Measurements from ENCODE around the gene VDAC1. TPM values are rescaled to one million over a fixed set of nuclear protein-coding genes. Genes with fewer than 3 reads are reported as not detected.

VDAC1 gene
- total RNA-seq, 8 experiments from 2014 or later = 157 to 304 (median 187) TPM

DNA sequence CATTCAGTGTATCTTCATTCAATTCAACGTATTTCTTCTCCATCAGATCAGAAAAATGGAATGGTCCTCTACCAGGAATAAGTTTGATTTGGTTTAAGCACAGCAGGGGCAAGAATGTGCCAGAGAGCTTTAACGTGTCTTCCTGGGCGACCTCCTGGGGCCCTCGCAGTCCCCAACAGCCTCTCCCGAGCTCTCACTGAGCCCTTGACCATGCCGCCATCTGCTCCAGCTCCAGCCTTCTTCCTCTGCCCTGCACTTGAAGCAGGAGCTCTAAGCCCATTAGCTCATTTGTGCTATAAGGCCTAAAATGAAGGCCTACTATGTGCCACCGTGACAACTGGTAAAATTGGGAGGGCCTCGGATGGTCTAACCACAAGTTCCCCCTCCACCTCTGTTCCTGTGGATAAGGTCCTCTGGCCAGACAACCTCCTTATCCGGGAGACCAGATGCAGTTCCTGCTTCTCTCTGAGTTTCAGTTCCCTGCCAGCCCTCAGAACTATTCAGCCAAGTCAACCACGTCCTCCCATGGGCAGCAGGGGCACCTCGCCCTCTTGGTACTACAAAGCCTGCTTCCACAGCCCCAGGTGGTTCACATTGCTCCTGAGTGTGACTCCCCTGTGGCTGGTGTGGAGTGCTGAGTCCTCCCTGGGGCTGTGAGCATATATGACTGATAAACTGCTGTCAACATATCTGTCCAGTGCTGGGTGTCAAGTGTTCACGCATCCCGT, 72.2 kb downstream of the VDAC1 start:
- ATAC-seq (replicated peaks in 6 of 8) = no peak
- in situ Hi-C loops (cut with MboI; ENCODE audit: low pct_unique_long_range_greater_than_20kb in 2 of 9, low sequenced_read_pairs in 9 of 9, unreplicated experiment in 9 of 9) = loop anchor here in 2 of 9 experiments (25.0 kb wide), 1 partner anchor 820 kb away; no protein-coding TSS in a partner anchor
- Histone ChIP-seq H3K4me3 (no peak overlapping the region), H3K27ac (no peak overlapping the region), H3K4me1 (replicated peaks in 1 of 2) (no peaks in the 10 kb centered on the region)
- WGBS, 10 experiments = 73 to 100% (median 80%) methylated on average over 1 to 9 of the region's 13 CpGs; no CpG with 5 or more reads in 3 of the 10 experiments

DNA sequence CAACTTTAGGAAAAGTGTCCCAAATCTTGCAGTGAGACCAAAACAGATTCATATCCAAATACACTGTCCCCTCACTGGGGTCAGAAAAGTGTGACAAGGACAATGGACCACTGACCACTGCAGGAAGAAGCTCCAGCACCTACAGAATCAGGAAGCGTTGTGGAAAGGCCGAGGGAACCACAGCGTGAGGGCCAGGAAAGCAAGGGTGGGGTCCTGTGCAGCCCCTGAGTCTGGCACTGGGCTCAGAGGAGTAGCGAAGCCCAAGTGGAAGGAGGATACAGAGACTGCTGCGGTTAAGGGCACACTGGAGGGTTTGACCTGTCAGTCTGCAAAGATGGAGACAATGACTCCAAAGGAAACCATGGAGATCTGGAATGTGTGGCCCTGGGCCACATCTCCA, 73.2 kb downstream of the VDAC1 start:
- peaks cover 4 to 7% of the 10 kb centered on the region in 2 donors for H3K4me1 ChIP-seq (replicated peaks in 1 of 2)
- no peak for ATAC-seq (replicated peaks in 6 of 8)
- H3K27ac ChIP-seq = no peak overlapping the region
- in situ Hi-C loops (cut with MboI; ENCODE audit: low pct_unique_long_range_greater_than_20kb in 2 of 9, low sequenced_read_pairs in 9 of 9, unreplicated experiment in 9 of 9) = loop anchor here in 2 of 9 experiments (25.0 kb wide), 1 partner anchor 819 kb away; no protein-coding TSS in a partner anchor
- 90 to 100% (median 100%) methylated on average over 1 to 4 of the region's 5 CpGs; no CpG with 5 or more reads in 3 of the 10 experiments for WGBS, 10 experiments
- no peak overlapping the region for H3K4me3 ChIP-seq

DNA sequence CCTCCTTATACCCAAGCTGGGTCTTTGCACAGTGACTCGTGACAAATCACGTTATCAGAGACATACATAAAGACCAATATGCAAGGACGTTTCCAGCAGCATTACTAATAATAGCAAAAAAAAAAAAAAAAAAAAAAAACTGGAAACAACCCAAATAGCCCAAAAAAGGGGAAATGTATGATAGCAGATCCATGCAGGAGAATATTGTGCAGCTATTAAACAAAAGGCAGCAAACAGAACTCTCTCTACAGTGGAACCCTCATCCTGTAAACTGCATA, 74.0 kb downstream of the VDAC1 start:
- no peak for ATAC-seq (replicated peaks in 6 of 8)
- in situ Hi-C loops (cut with MboI; ENCODE audit: low pct_unique_long_range_greater_than_20kb in 2 of 9, low sequenced_read_pairs in 9 of 9, unreplicated experiment in 9 of 9) = loop anchor here in 2 of 9 experiments (25.0 kb wide), 1 partner anchor 818 kb away; no protein-coding TSS in a partner anchor
- 0 to 90% (median 82%) methylated on average over 3 of the region's 3 CpGs; no CpG with 5 or more reads in 3 of the 10 experiments for WGBS, 10 experiments
- no peak overlapping the region for H3K27ac ChIP-seq
- H3K4me3 ChIP-seq = no peak overlapping the region
- peaks cover 6 to 9% of the 10 kb centered on the region in 2 donors for H3K4me1 ChIP-seq (replicated peaks in 1 of 2)

DNA sequence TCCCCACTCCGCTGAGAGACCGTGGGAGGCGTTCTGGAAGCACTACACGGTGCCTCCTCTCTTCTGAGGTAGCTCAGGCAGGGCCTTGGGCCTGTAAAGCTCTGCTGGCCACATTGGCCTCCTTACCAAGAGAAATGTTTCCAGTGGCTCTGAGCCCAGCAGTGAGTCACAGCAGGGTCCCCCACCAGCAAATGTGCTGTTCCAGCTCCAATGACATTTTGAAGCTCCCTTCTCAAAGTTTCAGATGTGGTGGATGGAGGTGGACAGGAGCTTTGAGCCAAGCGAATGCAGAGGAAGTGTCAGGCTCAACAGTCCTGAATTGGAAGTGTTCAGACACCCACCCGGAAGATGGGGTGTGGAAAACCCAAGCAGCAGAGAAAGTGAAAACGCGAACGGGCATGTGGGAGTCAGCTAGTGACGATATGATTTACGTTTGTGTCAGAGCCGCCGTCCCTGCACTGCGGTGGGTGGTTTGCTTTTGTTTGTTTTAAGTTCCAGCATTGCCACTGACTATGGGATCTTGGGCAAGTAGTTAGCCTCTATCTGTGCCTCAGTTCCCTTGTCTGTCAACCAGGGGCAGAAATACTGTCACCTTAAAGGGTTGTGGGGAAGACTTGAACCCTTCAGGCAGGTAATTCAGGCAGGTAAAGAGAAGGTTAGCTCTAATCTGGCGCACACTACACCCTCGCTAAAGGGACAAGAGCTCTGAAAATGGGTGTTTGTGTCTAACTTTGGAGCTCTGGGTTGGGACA, 74.5 kb downstream of the VDAC1 start:
- peak in 3 of 8 experiments; percentile 24 to 73 (median 42) for ATAC-seq (replicated peaks in 6 of 8)
- WGBS, 10 experiments = 12 to 100% (median 70%) methylated on average over 1 to 14 of the region's 16 CpGs
- in situ Hi-C loops (cut with MboI; ENCODE audit: low pct_unique_long_range_greater_than_20kb in 2 of 9, low sequenced_read_pairs in 9 of 9, unreplicated experiment in 9 of 9) = loop anchor here in 2 of 9 experiments (25.0 kb wide), 1 partner anchor 818 kb away; no protein-coding TSS in a partner anchor
- no peak overlapping the region for H3K4me3 ChIP-seq
- H3K4me1 ChIP-seq (replicated peaks in 1 of 2) = peaks cover 6 to 9% of the 10 kb centered on the region in 2 donors
- H3K27ac ChIP-seq = no peak overlapping the region

DNA sequence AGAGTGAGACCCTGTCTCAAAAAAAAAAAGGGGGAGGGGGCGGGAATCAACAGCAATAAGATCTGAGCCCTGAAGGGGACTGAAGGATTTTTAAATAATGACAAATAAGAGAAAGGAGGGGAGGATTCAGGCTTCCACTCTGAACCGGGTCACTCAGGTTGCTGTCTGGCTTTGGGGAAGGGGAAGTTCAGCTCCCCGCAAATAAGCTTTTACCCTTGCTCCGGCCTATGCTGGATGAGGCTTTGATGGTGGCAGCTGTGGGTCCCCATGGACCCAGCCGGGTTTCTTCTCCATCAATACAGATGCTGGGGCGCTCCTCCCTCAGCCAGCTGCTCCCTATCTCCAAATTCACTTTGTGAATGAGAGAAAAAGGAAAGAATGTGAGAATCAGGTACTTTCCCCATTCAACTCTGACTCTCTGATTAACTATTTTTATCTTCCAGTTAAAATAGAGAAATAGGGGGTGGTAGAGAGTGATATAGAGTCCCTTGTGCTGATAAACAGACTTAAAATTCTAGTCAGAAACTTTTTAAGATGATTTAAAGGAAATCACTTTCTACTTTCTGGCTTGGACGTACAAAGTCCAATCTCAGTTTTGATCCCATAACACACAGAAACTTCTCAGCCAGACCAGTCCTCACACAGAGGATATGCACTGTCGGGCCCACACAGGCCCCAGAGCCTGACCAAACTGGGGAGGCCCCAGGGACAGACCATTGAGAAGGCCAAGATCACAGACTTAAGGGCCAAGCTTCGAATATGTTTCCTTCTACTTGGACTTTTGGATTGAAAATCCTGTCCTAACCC, 76.0 kb downstream of the VDAC1 start:
- Histone ChIP-seq H3K27ac (no peak overlapping the region), H3K4me3 (no peak overlapping the region), H3K4me1 (replicated peaks in 1 of 2) (peaks cover 6 to 13% of the 10 kb centered on the region in 2 donors)
- no peak for ATAC-seq (replicated peaks in 6 of 8)
- in situ Hi-C loops (cut with MboI; ENCODE audit: low pct_unique_long_range_greater_than_20kb in 2 of 9, low sequenced_read_pairs in 9 of 9, unreplicated experiment in 9 of 9) = loop anchor here in 2 of 9 experiments (25.0 kb wide), 1 partner anchor 816 kb away; no protein-coding TSS in a partner anchor
- 20 to 100% (median 82%) methylated on average over 1 to 6 of the region's 9 CpGs; no CpG with 5 or more reads in 2 of the 10 experiments for WGBS, 10 experiments

DNA sequence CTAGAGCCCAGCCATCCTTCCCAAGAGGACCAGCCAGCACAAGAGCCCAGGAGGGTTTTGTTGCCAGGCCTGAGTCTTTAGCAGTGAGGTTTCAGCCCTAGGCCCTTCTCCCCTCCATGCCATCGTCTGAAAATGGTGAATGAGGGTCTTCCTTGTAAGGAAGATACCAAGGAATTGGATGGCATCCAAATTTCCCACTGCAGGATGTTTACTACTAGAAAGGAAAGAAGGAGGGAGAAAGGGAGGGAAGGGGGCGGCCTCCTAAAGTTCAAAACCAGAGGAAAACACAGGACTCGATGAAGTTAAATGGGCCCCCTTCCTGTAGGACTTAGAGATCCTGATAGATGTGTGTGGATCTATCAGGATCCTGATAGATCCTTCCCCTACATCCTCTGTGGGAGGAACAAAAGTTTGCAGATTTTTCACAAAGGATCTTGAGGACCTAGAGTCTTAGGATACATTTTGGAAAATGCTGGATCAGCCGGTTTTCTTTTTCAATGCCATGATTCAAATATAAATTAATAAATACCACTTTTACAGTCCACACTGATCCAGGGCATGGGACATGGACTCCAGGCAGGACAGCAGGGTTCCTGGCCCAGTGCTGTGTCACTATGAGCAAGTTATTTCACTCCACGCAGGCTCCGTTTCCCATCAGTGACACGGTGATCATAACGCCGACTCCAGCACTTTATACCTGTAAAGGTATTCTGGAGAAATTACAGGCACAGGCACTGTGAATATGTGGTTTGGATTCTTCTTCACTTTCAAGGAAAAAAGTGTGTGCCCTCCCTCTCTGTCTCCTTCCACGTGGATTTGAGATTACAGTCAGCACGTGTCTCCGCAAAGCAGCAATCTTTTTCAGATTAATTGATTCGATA, 77.2 kb downstream of the VDAC1 start:
- H3K27ac ChIP-seq = no peak overlapping the region
- no peak overlapping the region for H3K4me3 ChIP-seq
- H3K4me1 ChIP-seq (replicated peaks in 1 of 2) = peaks cover 6 to 13% of the 10 kb centered on the region in 2 donors
- no peak for ATAC-seq (replicated peaks in 6 of 8)
- WGBS, 10 experiments = 77 to 100% (median 86%) methylated on average over 2 to 11 of the region's 13 CpGs; no CpG with 5 or more reads in 1 of the 10 experiments
- in situ Hi-C loops (cut with MboI; ENCODE audit: low pct_unique_long_range_greater_than_20kb in 2 of 9, low sequenced_read_pairs in 9 of 9, unreplicated experiment in 9 of 9) = loop anchor here in 2 of 9 experiments (25.0 kb wide), 1 partner anchor 815 kb away; no protein-coding TSS in a partner anchor

DNA sequence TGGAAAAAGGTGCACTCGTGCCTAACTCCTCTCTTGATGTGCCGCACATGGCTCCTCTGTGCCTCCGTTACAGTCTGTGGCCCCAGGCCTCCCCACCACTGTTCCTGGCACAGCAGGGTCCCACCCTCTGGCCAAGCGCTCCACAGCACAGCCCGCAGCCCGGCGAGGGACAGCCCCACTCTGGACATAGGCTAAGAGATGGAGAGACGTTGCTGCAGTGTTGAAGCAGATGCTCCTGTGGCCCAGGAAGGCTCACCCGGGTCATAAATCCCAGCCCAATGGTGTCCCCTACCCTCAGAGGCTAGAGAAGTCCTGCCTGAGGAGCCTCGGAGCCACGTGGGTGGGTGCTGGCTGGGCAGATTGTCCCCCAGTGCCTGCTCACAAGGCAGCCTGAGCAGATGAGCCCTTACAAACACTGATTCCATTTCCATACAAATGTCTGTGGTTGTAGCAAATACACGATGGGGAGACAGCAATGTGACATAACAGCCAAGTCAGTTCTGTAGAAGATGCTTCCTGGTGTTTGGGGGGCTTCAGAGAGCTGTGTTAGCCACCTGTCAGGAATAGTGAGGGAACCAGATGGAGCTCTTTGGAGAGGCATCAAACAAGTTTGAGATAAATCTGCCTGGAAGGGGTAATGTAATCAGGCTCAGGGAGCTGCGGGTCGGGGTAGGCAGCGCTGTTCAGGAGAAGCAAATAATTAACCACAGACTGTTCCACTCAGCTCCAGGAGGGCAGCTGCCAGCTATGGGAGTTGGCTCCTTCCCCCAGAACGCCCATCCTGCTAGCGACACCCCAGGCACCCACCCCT, 78.1 kb downstream of the VDAC1 start:
- H3K27ac ChIP-seq = no peak overlapping the region
- in situ Hi-C loops (cut with MboI; ENCODE audit: low pct_unique_long_range_greater_than_20kb in 2 of 9, low sequenced_read_pairs in 9 of 9, unreplicated experiment in 9 of 9) = loop anchor here in 2 of 9 experiments (25.0 kb wide), 1 partner anchor 814 kb away; no protein-coding TSS in a partner anchor
- H3K4me3 ChIP-seq = no peak overlapping the region
- ATAC-seq (replicated peaks in 6 of 8) = peak in 5 of 8 experiments; percentile 38 to 68 (median 62)
- WGBS, 10 experiments = 0 to 100% (median 25%) methylated on average over 1 to 4 of the region's 17 CpGs; no CpG with 5 or more reads in 5 of the 10 experiments
- H3K4me1 ChIP-seq (replicated peaks in 1 of 2) = peaks cover 11 to 18% of the 10 kb centered on the region in 2 donors

DNA sequence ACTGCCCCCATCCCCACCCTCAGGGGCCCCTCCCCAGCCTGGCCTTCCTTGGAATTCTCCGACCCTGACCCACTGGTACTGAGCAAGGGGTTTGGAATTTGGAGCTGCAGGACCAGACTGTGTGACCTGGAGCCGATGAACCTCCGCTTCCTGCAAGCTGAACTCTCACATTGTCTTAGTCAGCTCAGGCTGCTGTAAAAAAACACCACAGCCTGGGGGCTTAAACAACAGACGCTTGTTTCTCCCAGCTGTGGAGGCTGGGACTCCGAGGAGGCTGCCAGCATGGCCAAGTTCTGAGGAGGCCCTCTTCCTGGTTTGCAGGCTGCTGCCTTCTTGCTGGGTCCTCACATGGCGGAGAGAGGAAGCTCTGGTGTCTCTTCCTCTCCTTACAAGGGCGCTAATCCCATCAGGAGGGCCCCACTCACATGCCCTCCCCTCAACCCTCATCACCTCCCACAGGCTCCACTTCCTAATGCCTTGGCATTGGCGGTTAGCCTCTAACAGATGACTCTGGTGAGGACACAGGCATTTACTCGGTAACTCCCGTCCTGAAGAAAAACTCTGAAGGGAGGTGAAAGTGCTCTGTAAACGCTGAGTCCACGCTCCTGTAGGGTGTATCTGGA, 78.8 kb downstream of the VDAC1 start:
- Histone ChIP-seq H3K4me3 (no peak overlapping the region), H3K27ac (no peak overlapping the region), H3K4me1 (replicated peaks in 1 of 2) (peaks cover 11 to 20% of the 10 kb centered on the region in 2 donors)
- in situ Hi-C loops (cut with MboI; ENCODE audit: low pct_unique_long_range_greater_than_20kb in 2 of 9, low sequenced_read_pairs in 9 of 9, unreplicated experiment in 9 of 9) = loop anchor here in 2 of 9 experiments (25.0 kb wide), 1 partner anchor 814 kb away; no protein-coding TSS in a partner anchor
- no peak for ATAC-seq (replicated peaks in 6 of 8)
- WGBS, 10 experiments = 21 to 100% (median 93%) methylated on average over 2 to 5 of the region's 12 CpGs; no CpG with 5 or more reads in 3 of the 10 experiments

DNA sequence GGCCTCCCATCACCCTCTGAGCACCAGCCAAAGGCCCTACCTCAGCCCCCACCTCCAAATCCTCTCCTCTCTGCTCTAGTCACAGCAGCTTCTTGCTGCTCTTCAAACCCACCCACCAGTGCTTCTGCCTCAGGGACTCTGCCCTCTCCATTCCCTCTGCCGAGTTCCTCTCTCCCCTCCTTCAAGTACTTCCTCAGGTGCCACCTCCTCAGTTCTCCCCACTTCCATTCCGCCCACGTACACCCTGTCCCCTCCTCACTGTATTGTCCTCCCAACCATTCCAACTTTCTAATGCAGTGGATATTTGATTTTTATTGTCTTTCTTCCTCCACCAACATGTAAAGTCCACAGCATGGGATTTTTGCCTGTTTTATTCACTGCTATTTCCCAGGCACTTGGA, 79.5 kb downstream of the VDAC1 start:
- 20 to 100% (median 72%) methylated on average over 1 to 3 of the region's 3 CpGs; no CpG with 5 or more reads in 2 of the 10 experiments for WGBS, 10 experiments

DNA sequence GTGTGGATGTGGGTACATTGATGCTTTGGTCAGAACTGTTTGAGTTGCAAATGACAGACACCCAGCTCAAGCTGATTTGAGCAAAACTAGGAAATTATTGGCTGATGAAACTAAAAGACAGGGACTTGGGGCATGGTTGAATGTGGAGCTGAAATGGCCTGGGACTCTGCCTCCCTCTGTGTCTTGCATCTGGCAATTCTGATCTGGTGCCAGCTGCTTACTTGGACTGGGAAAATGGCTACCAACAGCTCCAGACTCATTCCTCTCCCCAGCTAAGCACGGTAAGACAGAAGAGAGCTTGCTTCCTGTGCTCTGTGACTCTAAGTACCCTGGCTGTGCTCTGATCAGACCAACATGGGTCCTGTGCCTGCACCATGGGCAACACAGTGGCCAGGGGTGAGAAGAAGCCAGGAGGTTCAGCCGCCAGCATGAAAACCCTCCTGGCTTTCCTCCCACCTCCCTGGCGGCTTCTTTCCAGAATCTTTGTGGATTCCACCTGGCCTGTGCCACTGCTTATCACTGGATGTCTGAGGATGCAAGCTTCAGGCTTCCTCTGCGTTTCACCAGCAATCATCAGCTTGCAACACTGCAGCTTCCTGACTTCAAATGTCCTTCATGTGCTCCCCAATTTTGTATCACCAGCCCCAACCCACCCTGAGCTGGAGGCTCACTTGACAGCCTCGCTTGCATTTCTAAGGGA, 80.4 kb downstream of the VDAC1 start:
- Histone ChIP-seq H3K4me1 (replicated peaks in 1 of 2) (peaks cover 11 to 20% of the 10 kb centered on the region in 2 donors), H3K4me3 (no peak overlapping the region), H3K27ac (no peak overlapping the region)
- in situ Hi-C loops (cut with MboI; ENCODE audit: low pct_unique_long_range_greater_than_20kb in 2 of 9, low sequenced_read_pairs in 9 of 9, unreplicated experiment in 9 of 9) = no loop called here
- 7 to 100% (median 63%) methylated on average over 1 to 4 of the region's 5 CpGs; no CpG with 5 or more reads in 3 of the 10 experiments for WGBS, 10 experiments
- peak in 1 of 8 experiments; percentile 18 for ATAC-seq (replicated peaks in 6 of 8)

More for the DNA sequence above, 79.5 kb downstream of the VDAC1 start:
- Histone ChIP-seq H3K4me3 (no peak overlapping the region), H3K4me1 (replicated peaks in 1 of 2) (peaks cover 11 to 20% of the 10 kb centered on the region in 2 donors), H3K27ac (no peak overlapping the region)
- ATAC-seq (replicated peaks in 6 of 8) = no peak
- in situ Hi-C loops (cut with MboI; ENCODE audit: low pct_unique_long_range_greater_than_20kb in 2 of 9, low sequenced_read_pairs in 9 of 9, unreplicated experiment in 9 of 9) = loop anchor here in 2 of 9 experiments (25.0 kb wide), 1 partner anchor 813 kb away; no protein-coding TSS in a partner anchor
